Endothelial cell of hepatic sinusoid (primary cell): Measurements from ENCODE around the gene CLSTN2.

Experiments used
- in situ Hi-C: cut with HindIII; loops from 2 replicates; pipeline ENCODE4 v1.10.0; 2017; ENCODE audit warnings: low sequenced_read_pairs

CLSTN2 gene

DNA sequence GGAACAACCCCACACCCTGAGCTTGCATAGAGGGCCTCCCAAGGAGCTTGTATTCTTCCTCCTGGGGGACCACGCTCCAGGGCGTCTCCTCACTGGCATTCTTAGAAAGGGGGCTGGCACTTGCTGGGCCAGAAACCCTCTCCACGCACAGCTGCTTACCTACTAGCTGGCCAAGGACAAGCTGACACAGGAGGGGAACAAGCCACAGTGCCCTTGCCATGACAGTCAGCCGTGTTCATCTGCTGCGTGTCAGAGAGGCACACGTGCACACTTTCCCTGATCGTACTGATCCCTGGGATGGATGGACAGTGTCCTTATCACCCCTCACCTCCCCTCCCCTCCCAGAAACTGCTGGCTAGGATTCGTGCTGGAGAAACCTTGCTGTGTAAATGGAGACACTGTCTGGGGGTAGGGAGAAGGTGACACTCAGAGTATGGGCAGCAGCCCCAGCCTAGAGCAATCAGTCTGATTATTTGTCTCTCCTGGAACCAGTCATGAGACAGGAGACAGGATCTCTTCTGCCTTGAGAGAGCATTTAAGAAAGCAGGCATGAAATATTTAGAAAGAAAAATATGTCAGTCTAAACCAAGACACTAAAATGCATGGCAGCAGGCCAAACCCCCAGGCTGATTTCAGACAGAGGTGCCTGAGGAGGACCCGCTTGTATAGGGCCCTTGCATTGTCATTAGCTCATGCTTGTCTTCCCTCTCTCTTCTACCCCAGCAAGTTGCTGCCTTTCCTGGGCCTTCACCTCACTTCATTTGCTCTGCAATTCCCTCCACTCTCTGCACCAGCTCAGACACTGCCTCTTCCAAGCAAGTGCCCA is 431.1 kb downstream of the CLSTN2 start:
- in situ Hi-C loops: no loop called here

DNA sequence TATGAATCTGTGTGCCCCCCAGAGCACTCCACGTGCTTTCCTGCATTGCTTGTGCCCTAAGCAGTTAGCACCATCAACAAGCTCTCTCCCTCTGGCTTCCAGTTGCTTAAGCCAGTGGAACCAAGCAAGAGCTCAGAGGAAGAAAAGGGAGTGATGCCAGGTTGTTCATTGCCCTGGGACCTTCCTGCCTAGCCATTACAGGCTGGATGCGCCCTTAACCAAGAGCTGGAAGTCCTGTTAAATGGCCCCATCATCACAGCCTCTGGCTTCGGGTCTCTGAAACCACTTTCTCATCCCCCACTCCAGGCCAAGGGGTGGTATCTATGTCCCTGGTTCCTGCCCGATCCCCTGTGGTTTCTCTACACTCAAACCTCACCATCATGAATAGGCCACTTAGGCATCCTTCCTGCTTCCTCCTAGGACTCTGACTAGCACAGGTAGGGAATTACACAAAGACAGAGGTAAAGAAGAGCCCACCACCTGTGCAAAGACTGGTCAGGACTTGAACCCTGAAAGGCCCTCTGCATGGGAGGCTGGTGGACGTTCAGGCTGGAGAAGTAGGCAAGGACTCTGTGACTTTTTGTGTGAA is 433.3 kb downstream of the CLSTN2 start:
- in situ Hi-C loops: no loop called here

GRCh38 chr3:140370686-140371085 is 435.7 kb downstream of the CLSTN2 start:
- in situ Hi-C loops: no loop called here

- in situ Hi-C loops: no loop called here
Measured at GRCh38 chr3:140373234-140373633, 438.2 kb downstream of the CLSTN2 start.

- in situ Hi-C loops: no loop called here
Measured at GRCh38 chr3:140375002-140375401, 440.0 kb downstream of the CLSTN2 start.

DNA sequence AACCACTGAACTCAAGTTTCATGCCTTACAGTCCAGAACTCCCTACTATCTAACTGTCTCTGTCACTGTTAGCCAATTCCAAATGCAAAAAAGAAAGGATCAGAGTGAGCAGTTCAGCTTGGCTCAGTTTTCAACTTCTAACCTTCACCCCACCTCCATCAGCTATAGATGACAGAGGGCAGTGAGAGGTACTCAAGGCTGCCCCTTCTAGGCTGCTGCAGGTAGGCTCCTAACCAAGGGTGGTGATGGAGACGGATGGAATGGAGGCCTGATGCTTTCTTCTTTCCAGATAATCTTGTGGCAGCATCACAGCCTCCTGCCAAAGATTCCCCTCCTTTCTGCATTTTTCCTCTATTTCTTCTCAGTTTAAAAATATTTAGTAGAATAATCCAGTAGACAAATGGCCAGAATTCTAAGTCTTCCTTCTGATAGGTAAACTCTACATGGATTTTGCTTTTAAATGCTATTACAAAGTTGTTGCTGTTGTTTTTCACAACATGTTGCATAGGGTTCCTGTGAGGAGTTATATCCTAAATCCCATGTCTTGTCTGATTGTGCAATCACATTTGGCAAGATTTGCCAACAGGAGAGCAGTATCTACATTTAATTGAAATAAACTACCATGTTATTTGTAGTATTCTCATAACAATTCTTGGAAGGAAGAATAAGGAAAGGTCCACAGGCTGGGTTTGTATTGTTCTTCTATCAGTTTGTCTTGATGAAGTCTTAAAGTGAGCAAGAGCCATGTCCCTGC is 441.3 kb downstream of the CLSTN2 start:
- in situ Hi-C loops: no loop called here

DNA sequence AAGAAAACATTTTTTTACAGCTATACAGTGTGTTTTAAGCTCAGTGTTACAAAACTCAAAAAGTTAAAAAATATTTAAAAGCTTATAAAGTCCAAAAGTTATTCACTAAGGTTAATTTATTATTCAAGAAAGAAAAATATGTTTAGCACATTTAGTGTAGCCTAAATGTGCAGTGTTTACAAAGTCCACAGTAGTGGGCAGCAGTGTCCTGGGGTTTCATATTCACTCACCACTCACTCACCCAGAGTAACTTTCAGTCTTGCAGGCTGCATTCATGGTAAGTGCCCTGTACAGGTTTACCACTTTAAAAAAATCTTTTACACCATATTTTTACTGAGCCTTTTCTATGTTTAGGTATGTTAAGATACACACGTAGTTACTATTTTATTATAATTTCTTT is 442.7 kb downstream of the CLSTN2 start:
- in situ Hi-C loops: no loop called here

GRCh38 chr3:140378571-140379340 is 443.8 kb downstream of the CLSTN2 start:
- in situ Hi-C loops: no loop called here

DNA sequence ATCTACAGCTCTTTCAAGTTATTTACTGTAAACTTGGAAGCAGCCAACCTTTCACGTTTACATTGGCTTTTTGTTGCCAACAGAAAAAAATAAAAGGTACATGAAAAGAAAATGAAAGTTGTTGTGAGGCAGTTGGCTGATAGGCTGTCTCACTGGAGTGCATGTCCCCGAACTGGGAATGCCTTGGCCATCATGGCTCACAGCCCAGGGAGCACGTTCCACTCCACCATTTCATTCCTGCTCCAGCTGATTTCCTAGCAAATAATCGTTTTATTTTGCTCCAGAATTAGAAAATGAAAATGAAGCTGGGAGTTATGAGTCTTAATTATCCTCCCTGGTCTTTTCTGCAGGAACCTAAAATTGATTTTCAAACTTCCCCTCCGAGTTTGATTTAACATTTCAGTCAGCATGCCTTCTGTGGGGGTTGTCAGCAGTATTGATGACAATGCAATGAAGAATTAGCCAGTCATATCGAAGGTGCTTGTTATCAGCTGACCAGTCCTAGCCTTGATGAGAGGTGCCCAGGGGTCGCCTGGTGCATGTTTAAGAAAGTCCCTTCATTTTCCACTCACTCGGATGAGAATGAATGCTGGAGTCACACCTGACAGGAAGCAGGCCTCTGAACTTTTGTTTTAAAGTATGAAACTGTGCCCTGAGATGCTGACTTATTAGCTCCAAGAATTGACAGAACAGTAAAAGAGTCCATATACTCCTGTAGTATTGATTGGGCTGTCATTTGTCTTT is 449.2 kb downstream of the CLSTN2 start:
- in situ Hi-C loops: no loop called here

- in situ Hi-C loops: no loop called here
Measured at GRCh38 chr3:140384876-140385275, 449.9 kb downstream of the CLSTN2 start.

DNA sequence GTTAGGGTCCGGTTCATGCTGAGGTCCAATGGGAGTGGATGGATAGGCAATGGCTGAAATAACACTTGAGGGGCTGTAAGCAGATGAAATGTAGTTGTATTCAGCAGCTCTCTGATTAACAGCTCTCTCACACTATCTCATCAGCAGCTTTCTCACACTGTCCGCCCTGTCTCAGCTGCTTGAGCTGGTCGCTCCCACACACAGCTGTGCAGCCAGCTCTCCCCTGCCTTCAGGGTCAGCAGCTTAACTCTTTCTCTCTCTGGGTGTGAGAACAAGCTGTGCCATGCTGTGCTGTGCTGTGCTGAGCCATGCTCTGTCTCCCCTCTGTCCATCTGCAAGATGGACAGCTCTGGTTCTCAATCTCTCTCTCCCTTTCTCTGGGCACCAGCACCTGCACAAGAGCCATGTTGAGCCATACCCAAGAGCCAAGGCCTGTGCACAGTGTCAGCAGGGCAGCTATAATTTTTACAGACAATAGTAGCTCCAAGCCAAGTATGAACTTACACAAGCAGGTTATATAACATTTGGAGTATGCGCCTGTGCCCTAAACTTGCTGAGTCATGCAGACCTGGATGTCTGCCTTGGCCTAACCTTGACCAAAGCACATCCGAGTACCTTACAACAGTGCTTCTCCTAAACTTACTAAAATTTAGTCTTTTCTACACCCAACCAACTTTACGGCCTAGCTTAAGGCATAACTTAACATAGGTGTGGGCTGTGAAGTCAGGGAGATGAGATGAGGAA is 451.5 kb downstream of the CLSTN2 start:
- in situ Hi-C loops: no loop called here

GRCh38 chr3:140387244-140387643 is 452.3 kb downstream of the CLSTN2 start:
- in situ Hi-C loops: no loop called here

- in situ Hi-C loops: no loop called here
Measured at GRCh38 chr3:140388202-140388922, 453.4 kb downstream of the CLSTN2 start.

DNA sequence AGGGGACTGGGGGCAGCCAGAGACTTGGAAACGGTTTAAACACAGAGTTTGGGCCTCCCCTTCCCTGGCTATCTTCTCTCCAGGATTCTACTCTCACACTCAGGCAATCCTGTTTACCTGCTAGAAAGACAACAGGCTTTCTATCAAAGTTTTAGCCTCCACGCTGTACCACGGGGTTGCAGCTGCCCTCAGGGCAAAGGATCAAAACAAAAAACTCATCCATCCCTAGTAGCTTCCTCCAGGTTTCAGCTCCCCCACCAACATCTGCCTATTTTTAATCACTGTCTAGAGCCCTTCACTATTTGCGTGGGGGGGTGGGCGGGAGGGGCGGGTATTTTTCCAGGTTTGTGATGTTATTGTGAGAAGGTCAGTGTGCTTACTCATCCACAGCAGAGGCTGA is 456.1 kb downstream of the CLSTN2 start:
- in situ Hi-C loops: no loop called here

DNA sequence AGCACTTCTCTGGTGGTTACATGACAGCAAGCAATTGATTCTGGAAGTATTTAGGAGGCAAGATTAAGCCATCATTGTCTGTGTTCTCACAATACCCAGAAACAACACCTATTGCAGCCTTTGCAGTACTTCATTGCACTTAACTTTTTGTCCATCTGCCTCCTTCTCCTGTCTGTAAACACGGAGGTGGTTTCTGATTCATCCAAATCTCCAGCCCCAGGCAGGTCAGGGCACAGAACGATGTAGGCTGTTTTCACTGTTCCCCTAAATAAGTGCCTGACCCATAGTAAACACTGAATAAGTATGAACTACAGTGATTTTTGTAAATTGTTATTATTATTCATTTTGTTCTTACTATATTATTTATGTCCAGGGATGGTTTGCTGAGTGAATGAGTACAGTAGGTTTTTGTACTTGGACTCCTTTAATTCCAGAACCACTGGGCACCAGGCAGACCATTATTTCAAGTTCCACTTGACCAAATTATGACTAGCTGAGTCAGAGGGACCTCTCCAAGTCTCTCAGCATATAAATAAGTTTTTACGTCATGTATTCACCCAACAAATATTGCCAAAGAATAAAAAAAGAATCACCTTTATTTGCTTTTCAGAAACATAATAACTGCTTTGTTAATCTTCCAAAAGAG is 459.6 kb downstream of the CLSTN2 start:
- in situ Hi-C loops: no loop called here

- in situ Hi-C loops: no loop called here
Measured at GRCh38 chr3:140395134-140396075, 460.4 kb downstream of the CLSTN2 start.

DNA sequence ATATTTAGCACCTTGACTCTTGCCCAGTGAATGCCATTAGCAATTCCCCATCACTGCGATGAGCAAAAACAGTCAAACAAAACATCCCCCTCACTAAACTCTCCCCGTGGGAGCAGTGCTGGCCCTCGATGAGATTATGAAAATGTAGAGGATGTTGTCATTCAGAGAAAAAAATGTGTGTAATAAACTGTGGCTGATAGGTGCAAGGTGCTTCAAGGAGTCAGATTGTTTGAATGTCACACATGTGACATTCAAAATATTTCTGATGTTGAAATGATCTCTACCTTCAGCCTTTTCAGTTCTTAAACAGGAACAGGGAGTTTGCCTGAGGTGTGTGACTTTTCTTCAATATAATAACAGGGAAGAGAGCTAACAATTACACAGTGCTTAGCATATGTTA is 461.1 kb downstream of the CLSTN2 start:
- in situ Hi-C loops: no loop called here

DNA sequence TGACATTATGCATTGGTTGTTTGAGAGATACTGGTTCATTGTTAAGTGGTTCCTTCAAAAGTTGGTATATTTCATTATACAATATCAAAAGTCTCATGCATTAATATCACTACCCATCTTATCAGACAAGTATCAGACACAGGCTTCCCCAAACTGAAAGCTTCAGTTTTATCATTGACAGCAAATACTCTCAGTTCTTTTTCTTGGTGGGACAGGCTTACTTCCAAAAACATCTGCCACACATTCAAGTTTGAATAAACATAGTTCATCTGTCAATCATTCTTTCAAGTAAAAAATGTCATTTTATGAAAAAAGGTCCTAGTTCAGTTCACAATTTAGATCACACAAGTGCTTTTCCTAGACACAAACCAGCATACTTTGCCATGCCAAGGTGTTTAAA is 462.9 kb downstream of the CLSTN2 start:
- in situ Hi-C loops: no loop called here
